Body of pancreas (tissue), 4 donors: ENCODE data around the gene HPF1.

Experiments
- POLR2A ChIP-seq, 3 donors: fragments of 450-650 bp; IDR thresholded peaks; one replicate each; pipeline ENCODE4 v1.6.1; 2016; ENCODE audit warnings: antibody characterized with exemption in 3 of 3, mild to moderate bottlenecking in 2 of 3
- TF ChIP-seq, protein P1 (sequence below), 7 experiments: fragments of 450-650 bp in 4 of 7; fragments of 200-600 bp in 3 of 7; sonication (generic) in 3 of 7; IDR thresholded peaks; one replicate each; pipeline ENCODE4 v1.5.1; 2016 to 2019; ENCODE audit warnings: antibody characterized with exemption in 7 of 7

DNA sequence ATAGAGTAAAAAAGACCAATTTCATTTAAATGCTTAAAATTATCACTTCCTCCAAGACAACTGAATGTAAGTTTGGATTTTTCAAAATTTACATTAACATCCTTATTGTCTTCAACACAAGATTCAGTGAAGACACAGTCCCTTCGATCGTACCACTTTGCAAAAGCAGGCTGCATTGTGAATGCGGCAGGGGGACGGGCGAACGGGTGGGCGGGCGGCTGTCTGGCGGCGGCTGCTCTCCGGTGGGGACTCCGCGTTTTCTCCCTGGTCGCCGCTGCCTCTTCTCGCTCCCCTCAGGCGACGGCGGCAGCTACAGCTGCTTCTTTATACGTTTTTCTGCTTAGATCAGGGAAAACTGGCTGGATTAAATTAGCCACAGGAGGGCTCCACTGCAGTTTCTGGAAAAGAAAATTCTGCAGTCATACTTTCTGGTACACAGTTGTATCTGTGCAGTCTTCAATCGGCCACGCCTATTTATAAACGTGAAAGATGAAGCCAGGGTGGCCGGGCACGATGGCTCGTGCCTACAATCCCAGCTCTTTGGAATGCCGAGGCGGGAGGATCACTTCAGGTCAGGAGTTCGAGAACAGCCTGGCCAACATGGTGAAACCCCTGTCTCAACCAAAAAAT, 33.9 kb upstream of the HPF1 start:
- TF ChIP-seq, protein P1, sequence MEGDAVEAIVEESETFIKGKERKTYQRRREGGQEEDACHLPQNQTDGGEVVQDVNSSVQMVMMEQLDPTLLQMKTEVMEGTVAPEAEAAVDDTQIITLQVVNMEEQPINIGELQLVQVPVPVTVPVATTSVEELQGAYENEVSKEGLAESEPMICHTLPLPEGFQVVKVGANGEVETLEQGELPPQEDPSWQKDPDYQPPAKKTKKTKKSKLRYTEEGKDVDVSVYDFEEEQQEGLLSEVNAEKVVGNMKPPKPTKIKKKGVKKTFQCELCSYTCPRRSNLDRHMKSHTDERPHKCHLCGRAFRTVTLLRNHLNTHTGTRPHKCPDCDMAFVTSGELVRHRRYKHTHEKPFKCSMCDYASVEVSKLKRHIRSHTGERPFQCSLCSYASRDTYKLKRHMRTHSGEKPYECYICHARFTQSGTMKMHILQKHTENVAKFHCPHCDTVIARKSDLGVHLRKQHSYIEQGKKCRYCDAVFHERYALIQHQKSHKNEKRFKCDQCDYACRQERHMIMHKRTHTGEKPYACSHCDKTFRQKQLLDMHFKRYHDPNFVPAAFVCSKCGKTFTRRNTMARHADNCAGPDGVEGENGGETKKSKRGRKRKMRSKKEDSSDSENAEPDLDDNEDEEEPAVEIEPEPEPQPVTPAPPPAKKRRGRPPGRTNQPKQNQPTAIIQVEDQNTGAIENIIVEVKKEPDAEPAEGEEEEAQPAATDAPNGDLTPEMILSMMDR (IDR thresholded peaks at IDR 0.05) = peak in 6 of 7 experiments; percentile 49 to 64 (median 52)
- TF ChIP-seq POLR2A (IDR thresholded peaks at IDR 0.05) = no peak
